ENCODE measurements around the gene SEMA4A.

The SEMA4A gene

DNA sequence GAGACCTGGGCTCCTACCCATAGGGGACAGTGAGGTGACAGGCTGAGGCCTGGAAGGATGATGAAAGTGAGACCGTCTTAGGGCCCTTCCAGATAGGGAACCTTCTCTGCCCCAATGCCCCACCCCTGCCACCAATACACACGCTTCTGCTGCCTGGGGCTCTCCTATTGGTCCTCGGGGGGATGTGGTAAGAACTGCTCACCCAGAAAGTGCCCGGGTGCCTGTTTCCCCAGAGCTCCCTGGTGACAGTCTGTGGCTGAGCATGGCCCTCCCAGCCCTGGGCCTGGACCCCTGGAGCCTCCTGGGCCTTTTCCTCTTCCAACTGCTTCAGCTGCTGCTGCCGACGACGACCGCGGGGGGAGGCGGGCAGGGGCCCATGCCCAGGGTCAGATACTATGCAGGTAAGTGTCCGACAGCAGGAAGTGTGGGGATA lies 948 bp downstream of the SEMA4A start:
- Histone ChIP-seq H3K27ac (ENCODE audit: extremely low read depth, low read depth, low read length) (no peak overlapping the region), H3K9me3 (ENCODE audit: control insufficient read depth, insufficient read depth, low read depth, low read length) (no peaks in the 10 kb centered on the region), H3K4me3 (ENCODE audit: low read depth, low read length) (no peak overlapping the region), H3K36me3 (ENCODE audit: control insufficient read depth in 2 of 2, insufficient read depth in 1 of 2, low read length in 2 of 2) (no peaks in the 10 kb centered on the region), H3K4me1 (ENCODE audit: control insufficient read depth, insufficient read depth, low read length) (no peaks in the 10 kb centered on the region)
- CTCF ChIA-PET = interaction anchor here (0.6 to 1.7 kb wide), 4 partner anchors 13 to 205 kb away, joined by 3 to 11 read pairs (median 6); no protein-coding TSS in a partner anchor
- TF ChIP-seq ZNF529 (tag by site-specific recombination; IDR thresholded peaks at IDR 0.05; ENCODE audit: insufficient replicate concordance) = no peak
- no peak for TF ChIP-seq MEIS1 (CRISPR knock-in tag; IDR thresholded peaks at IDR 0.05; ENCODE audit: borderline replicate concordance)
- TF ChIP-seq, protein P1, sequence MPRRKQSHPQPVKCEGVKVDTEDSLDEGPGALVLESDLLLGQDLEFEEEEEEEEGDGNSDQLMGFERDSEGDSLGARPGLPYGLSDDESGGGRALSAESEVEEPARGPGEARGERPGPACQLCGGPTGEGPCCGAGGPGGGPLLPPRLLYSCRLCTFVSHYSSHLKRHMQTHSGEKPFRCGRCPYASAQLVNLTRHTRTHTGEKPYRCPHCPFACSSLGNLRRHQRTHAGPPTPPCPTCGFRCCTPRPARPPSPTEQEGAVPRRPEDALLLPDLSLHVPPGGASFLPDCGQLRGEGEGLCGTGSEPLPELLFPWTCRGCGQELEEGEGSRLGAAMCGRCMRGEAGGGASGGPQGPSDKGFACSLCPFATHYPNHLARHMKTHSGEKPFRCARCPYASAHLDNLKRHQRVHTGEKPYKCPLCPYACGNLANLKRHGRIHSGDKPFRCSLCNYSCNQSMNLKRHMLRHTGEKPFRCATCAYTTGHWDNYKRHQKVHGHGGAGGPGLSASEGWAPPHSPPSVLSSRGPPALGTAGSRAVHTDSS (tag by site-specific recombination; IDR thresholded peaks at IDR 0.05) = no peak
- no peak for TF ChIP-seq ZNF211 (tag by site-specific recombination; IDR thresholded peaks at IDR 0.05; ENCODE audit: low read depth)
- TF ChIP-seq ZNF416 (tag by site-specific recombination; IDR thresholded peaks at IDR 0.05) = no peak
- TF ChIP-seq ZNF404 (tag by site-specific recombination; IDR thresholded peaks at IDR 0.05) = no peak
- TF ChIP-seq ZNF837 (tag by site-specific recombination; IDR thresholded peaks at IDR 0.05) = no peak
- TF ChIP-seq HOXC10 (CRISPR knock-in tag; IDR thresholded peaks at IDR 0.05) = no peak
- no peak for TF ChIP-seq ZNF341 (tag by site-specific recombination; IDR thresholded peaks at IDR 0.05; ENCODE audit: low read depth)
- TF ChIP-seq ZNF10 (tag by site-specific recombination; IDR thresholded peaks at IDR 0.05) = no peak
- TF ChIP-seq ZNF776 (tag by site-specific recombination; IDR thresholded peaks at IDR 0.05; ENCODE audit: borderline replicate concordance) = no peak
- TF ChIP-seq, protein P2, sequence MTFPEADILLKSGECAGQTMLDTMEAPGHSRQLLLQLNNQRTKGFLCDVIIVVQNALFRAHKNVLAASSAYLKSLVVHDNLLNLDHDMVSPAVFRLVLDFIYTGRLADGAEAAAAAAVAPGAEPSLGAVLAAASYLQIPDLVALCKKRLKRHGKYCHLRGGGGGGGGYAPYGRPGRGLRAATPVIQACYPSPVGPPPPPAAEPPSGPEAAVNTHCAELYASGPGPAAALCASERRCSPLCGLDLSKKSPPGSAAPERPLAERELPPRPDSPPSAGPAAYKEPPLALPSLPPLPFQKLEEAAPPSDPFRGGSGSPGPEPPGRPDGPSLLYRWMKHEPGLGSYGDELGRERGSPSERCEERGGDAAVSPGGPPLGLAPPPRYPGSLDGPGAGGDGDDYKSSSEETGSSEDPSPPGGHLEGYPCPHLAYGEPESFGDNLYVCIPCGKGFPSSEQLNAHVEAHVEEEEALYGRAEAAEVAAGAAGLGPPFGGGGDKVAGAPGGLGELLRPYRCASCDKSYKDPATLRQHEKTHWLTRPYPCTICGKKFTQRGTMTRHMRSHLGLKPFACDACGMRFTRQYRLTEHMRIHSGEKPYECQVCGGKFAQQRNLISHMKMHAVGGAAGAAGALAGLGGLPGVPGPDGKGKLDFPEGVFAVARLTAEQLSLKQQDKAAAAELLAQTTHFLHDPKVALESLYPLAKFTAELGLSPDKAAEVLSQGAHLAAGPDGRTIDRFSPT (tag by site-specific recombination; IDR thresholded peaks at IDR 0.05) = no peak
- TF ChIP-seq, protein P3, sequence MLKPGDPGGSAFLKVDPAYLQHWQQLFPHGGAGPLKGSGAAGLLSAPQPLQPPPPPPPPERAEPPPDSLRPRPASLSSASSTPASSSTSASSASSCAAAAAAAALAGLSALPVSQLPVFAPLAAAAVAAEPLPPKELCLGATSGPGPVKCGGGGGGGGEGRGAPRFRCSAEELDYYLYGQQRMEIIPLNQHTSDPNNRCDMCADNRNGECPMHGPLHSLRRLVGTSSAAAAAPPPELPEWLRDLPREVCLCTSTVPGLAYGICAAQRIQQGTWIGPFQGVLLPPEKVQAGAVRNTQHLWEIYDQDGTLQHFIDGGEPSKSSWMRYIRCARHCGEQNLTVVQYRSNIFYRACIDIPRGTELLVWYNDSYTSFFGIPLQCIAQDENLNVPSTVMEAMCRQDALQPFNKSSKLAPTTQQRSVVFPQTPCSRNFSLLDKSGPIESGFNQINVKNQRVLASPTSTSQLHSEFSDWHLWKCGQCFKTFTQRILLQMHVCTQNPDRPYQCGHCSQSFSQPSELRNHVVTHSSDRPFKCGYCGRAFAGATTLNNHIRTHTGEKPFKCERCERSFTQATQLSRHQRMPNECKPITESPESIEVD (tag by site-specific recombination; IDR thresholded peaks at IDR 0.05) = no peak
- TF ChIP-seq, protein P4, sequence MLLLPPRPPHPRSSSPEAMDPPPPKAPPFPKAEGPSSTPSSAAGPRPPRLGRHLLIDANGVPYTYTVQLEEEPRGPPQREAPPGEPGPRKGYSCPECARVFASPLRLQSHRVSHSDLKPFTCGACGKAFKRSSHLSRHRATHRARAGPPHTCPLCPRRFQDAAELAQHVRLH (tag by site-specific recombination; IDR thresholded peaks at IDR 0.05) = no peak
- no peak for TF ChIP-seq GFI1B (tag by site-specific recombination; IDR thresholded peaks at IDR 0.05)
- no peak for TF ChIP-seq BCL11B (tag by site-specific recombination; IDR thresholded peaks at IDR 0.05; ENCODE audit: low read depth)
- POLR2A ChIA-PET = interaction anchor here (0.8 kb wide), 1 partner anchor 58 kb away, joined by 3 read pairs; the partner anchor contains the start of gene PMF1

DNA sequence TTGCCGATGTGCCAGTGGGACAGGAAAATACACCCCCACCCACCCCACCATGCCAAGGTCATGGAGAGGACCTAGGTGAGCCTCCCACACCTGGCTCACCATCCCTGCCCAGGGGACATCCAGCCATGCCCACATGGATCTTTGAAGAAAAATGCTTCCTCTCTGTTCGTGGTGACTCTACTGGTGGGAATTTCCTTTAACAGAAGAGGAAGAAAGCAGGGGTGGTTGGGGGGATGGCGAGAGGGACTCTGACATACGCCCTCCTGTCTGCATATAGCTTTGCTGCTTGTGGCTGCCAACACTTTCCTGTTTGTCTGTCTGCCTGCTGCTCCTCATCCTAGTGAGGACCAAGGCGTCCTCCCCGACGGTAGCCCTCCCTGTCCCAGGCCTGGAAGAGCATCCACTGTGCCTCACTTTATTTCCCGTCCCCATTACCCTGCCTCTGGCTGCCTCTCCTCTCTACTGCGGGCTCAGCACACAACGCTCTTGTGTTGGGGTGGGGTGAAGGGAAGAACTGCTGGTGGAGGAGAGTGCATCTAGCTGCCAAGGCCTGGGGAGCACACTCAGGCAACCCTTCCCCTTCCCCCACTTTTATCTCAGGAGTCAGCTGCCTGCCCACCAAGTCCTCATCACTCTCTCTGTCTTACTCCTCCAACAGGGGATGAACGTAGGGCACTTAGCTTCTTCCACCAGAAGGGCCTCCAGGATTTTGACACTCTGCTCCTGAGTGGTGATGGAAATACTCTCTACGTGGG lies 2.5 kb downstream of the SEMA4A start:
- ChIA-PET POLR2A (no interaction called here), CTCF (interaction anchor here (0.5 to 1.7 kb wide), 3 partner anchors 14 to 255 kb away, joined by 3 to 11 read pairs (median 7); no protein-coding TSS in a partner anchor)
- Histone ChIP-seq H3K4me3 (ENCODE audit: low read depth, low read length) (no peak overlapping the region), H3K27ac (ENCODE audit: extremely low read depth, low read depth, low read length) (no peak overlapping the region), H3K36me3 (ENCODE audit: control insufficient read depth in 2 of 2, insufficient read depth in 1 of 2, low read length in 2 of 2) (no peaks in the 10 kb centered on the region), H3K4me1 (ENCODE audit: control insufficient read depth, insufficient read depth, low read length) (no peaks in the 10 kb centered on the region), H3K9me3 (ENCODE audit: control insufficient read depth, insufficient read depth, low read depth, low read length) (no peaks in the 10 kb centered on the region)
- no peak for TF ChIP-seq KLF16 (tag by site-specific recombination; IDR thresholded peaks at IDR 0.05)
- TF ChIP-seq ZNF121 (tag by site-specific recombination; IDR thresholded peaks at IDR 0.05) = no peak
- TF ChIP-seq ZBTB8A (tag by site-specific recombination; IDR thresholded peaks at IDR 0.05) = no peak
- no peak for TF ChIP-seq GLI2 (tag by site-specific recombination; IDR thresholded peaks at IDR 0.05; ENCODE audit: borderline replicate concordance, low read depth)

All from HEK293 (cell line).